A549 (cell line): Measurements from ENCODE around the gene ACSM6. TPM values are rescaled to one million over a fixed set of nuclear protein-coding genes. Genes with fewer than 3 reads are reported as not detected.
"Not testable (repeated sequence)": the region's sequence is repeated elsewhere in the genome, so short reads cannot be mapped to it uniquely, and the experiment has no call there.

ENCODE experiments used
- ATAC-seq, 2 experiments: fragments of 200-7000 bp in 1 of 2; fragments of >200 bp in 1 of 2; cut with Nextera tagmentation in 1 of 2; cut with Tn5 transposase in 1 of 2; 3 replicates each; pipeline versions ENCODE4 v1.8.0 to v1.9.1; 2018 to 2020; ENCODE audit warnings: mild to moderate bottlenecking in 1 of 2, moderate library complexity in 1 of 2
- CTCF ChIA-PET: fragments of 300-600 bp; sonication (Branson Sonifier 250); formaldehyde crosslinking; extraction: SDS; loops from one replicate; lab custom pipeline; 2021; ENCODE audit warnings: antibody characterized with exemption, inconsistent platforms; lab: Yijun Ruan, JAX
- POLR2A ChIA-PET: fragments of 350-600 bp; formaldehyde crosslinking; extraction: SDS; loops from one replicate; lab custom pipeline; 2021; ENCODE audit warnings: antibody characterized with exemption, inconsistent platforms; lab: Yijun Ruan, JAX
- DNase-seq, 2 experiments: peaks; one replicate each; pipeline versions ENCODE4 v3.0.0 to v3.0.0-alpha.2; 2011 to 2016; ENCODE audit warnings: low read depth in 1 of 2, low spot score in 1 of 2
- FAIRE-seq: peaks from 2 replicates; lab custom pipeline; 2011; peaks lifted over from hg19 to GRCh38; lab: Jason Lieb, UNC
- H3K27ac ChIP-seq, 2 experiments: fragments of >200 bp; sonication (Bioruptor Twin); formaldehyde crosslinking; 3 replicates each; pipeline ENCODE4 v1.5.1; 2016 to 2017
- H3K4me1 ChIP-seq: fragments of >200 bp; sonication (Bioruptor Twin); formaldehyde crosslinking; 3 replicates; pipeline ENCODE4 v1.6.1; 2016
- H3K4me2 ChIP-seq: fragments of >200 bp; sonication (Bioruptor Twin); formaldehyde crosslinking; 3 replicates; pipeline ENCODE4 v1.6.1; 2016
- H3K4me3 ChIP-seq: fragments of >200 bp; sonication (Bioruptor Twin); formaldehyde crosslinking; 3 replicates; pipeline ENCODE4 v1.5.1; 2016
- H3K9me3 ChIP-seq: fragments of >200 bp; sonication (Bioruptor Twin); formaldehyde crosslinking; 3 replicates; pipeline ENCODE4 v1.6.1; 2016
- CBX8 ChIP-seq: fragments of 200-600 bp; sonication (generic); IDR thresholded peaks from 2 replicates; pipeline ENCODE4 v1.6.1; 2016
- CEBPB ChIP-seq, 2 experiments: fragments of >200 bp in 1 of 2; sonication (Bioruptor Twin) in 1 of 2; formaldehyde crosslinking in 1 of 2; IDR thresholded peaks; 2 replicates each; pipeline ENCODE4 v1.6.1; 2012 to 2016
- CTCF ChIP-seq: fragments of >200 bp; sonication (Bioruptor Twin); formaldehyde crosslinking; IDR thresholded peaks from 3 replicates; pipeline ENCODE4 v1.5.1; 2016
- E2F6 ChIP-seq: IDR thresholded peaks from 2 replicates; pipeline ENCODE4 v1.6.1; 2012; ENCODE audit warnings: low read depth, borderline replicate concordance
- EP300 ChIP-seq, 2 experiments: fragments of >200 bp; sonication (Bioruptor Twin); formaldehyde crosslinking; IDR thresholded peaks; 2 replicates in 1 of 2; 3 replicates in 1 of 2; pipeline ENCODE4 v1.6.1; 2016 to 2017
- ESRRA ChIP-seq: fragments of 150-350 bp; IDR thresholded peaks from 2 replicates; pipeline ENCODE4 v1.6.1; 2014; ENCODE audit warnings: mild to moderate bottlenecking, low read length, borderline replicate concordance
- GATA3 ChIP-seq: IDR thresholded peaks from 2 replicates; pipeline ENCODE4 v1.6.1; 2012; ENCODE audit warnings: borderline replicate concordance
- HEYL ChIP-seq: fragments of 250-450 bp; sonication (Bioruptor Pico); IDR thresholded peaks from 2 replicates; pipeline ENCODE4 v1.8.0; 2021; ENCODE audit warnings: mild to moderate bottlenecking, moderate library complexity
- JUNB ChIP-seq: fragments of >200 bp; sonication (Bioruptor Twin); formaldehyde crosslinking; IDR thresholded peaks from 2 replicates; pipeline ENCODE4 v1.6.1; 2016
- KDM1A ChIP-seq: fragments of 200-600 bp; sonication (generic); IDR thresholded peaks from 2 replicates; pipeline ENCODE4 v1.6.1; 2016; ENCODE audit warnings: low read depth, mild to moderate bottlenecking
- MAX ChIP-seq: IDR thresholded peaks from 2 replicates; pipeline ENCODE4 v1.6.1; 2012
- MYC ChIP-seq: IDR thresholded peaks from 2 replicates; pipeline ENCODE4 v1.6.1; 2012; ENCODE audit warnings: mild to moderate bottlenecking, inconsistent platforms, low read length, improper control_type of control experiment, borderline replicate concordance
- RAD21 ChIP-seq, 2 experiments: fragments of >200 bp in 1 of 2; sonication (Bioruptor Twin) in 1 of 2; formaldehyde crosslinking in 1 of 2; IDR thresholded peaks in 1 of 2; conservative IDR thresholded peaks in 1 of 2; 2 replicates in 1 of 2; 3 replicates in 1 of 2; pipeline ENCODE4 v1.6.1; 2012 to 2018; ENCODE audit warnings: inconsistent platforms in 1 of 2
- RARB ChIP-seq: fragments of 250-450 bp; sonication (Bioruptor Pico); IDR thresholded peaks from 2 replicates; pipeline ENCODE4 v1.8.0; 2021; ENCODE audit warnings: mild to moderate bottlenecking, moderate library complexity
- RCOR1 ChIP-seq: fragments of 150-350 bp; IDR thresholded peaks from 2 replicates; pipeline ENCODE4 v1.6.1; 2014; ENCODE audit warnings: antibody characterized with exemption, low read length, low read depth
- REST ChIP-seq: fragments of 200-600 bp; sonication (generic); IDR thresholded peaks from 2 replicates; pipeline ENCODE4 v1.6.1; 2016; ENCODE audit warnings: antibody characterized with exemption, mild to moderate bottlenecking, moderate library complexity
- SMC3 ChIP-seq: fragments of >200 bp; sonication (Bioruptor Twin); formaldehyde crosslinking; IDR thresholded peaks from 3 replicates; pipeline ENCODE4 v1.6.1; 2018; ENCODE audit warnings: inconsistent platforms
- SREBF2 ChIP-seq: fragments of 450-650 bp; IDR thresholded peaks from 2 replicates; pipeline ENCODE4 v1.6.1; 2014; ENCODE audit warnings: mild to moderate bottlenecking, moderate library complexity
- TP53 ChIP-seq: fragments of 250-450 bp; sonication (Bioruptor Pico); IDR thresholded peaks from 2 replicates; pipeline ENCODE4 v1.5.0; 2021; ENCODE audit warnings: mild to moderate bottlenecking, moderate library complexity
- USF2 ChIP-seq: fragments of 450-650 bp; IDR thresholded peaks from 2 replicates; pipeline ENCODE4 v1.6.1; 2014; ENCODE audit warnings: antibody characterized with exemption
- ZC3H11A ChIP-seq: fragments of 450-650 bp; IDR thresholded peaks from 2 replicates; pipeline ENCODE4 v1.6.1; 2014; ENCODE audit warnings: antibody characterized with exemption, mild to moderate bottlenecking
- ZFP36 ChIP-seq: fragments of 450-650 bp; IDR thresholded peaks from 2 replicates; pipeline ENCODE4 v1.6.1; 2014; ENCODE audit warnings: borderline replicate concordance; ENCODE audit not compliant: partially characterized antibody
- ZNF302 ChIP-seq: fragments of 250-450 bp; sonication (Bioruptor Pico); IDR thresholded peaks from 2 replicates; pipeline ENCODE4 v1.9.0; 2021; ENCODE audit warnings: inconsistent platforms, mild to moderate bottlenecking, moderate library complexity
- WGBS: methylation state at CpG from one replicate; pipeline ENCODE4 v1.1.6; 2017; ENCODE audit errors: missing lambda C conversion rate; 5-methylcytosine and 5-hydroxymethylcytosine counted together
- polyA plus RNA-seq, 4 experiments: library from polyadenylated mRNA; depleted of rRNA in 3 of 4; stranded (reverse); fragments of >200 nt; fragmentation: RNase III in 1 of 4; extraction: RNeasy Plus Mini Kit Qiagen cat#74134 plus additional on column Dnase treatment in 1 of 4; gene quantifications; 2 replicates in 3 of 4; 3 replicates in 1 of 4; pipeline ENCODE4 v1.2.3, GENCODE V29; 2011 to 2017

Gene ACSM6
- polyA plus RNA-seq, 2 of the 4 experiments (the other 2 are of a cell fraction) = not detected

GRCh38 chr10:95229724-95230627 lies 35.9 kb downstream of the ACSM6 start (continued):
- TF ChIP-seq KDM1A (no peak), CTCF (no peak), ZNF302 (CRISPR knock-in tag) (no peak), MAX (peak; percentile 67), RCOR1 (no peak), HEYL (CRISPR knock-in tag) (no peak), MYC (no peak), SMC3 (peak; percentile 18; the same call in 1 of the 3 replicates), CBX8 (no peak)

- POLR2A ChIA-PET, FAIRE-seq, H3K9me3 ChIP-seq, ATAC-seq, DNase-seq, H3K4me3 ChIP-seq: not testable (repeated sequence)
- Histone ChIP-seq H3K4me2 (peak overlapping the region; percentile 70), H3K27ac (peak overlapping the region; percentile 93), H3K4me1 (peaks cover 49% of the 10 kb centered on the region)
- 93% methylated on average over 36 of the region's 36 CpGs for WGBS
- CTCF ChIA-PET = interaction anchor here (0.5 to 4.2 kb wide), 4 partner anchors 12 to 351 kb away, joined by 4 to 16 read pairs (median 8); no protein-coding TSS in a partner anchor
Measured at GRCh38 chr10:95230677-95231586, 36.9 kb downstream of the ACSM6 start.

GRCh38 chr10:95233377-95234034 lies 39.5 kb downstream of the ACSM6 start:
- 85% methylated on average over 2 of the region's 2 CpGs for WGBS
- ChIA-PET CTCF (interaction anchor here (0.7 to 18.4 kb wide), 12 partner anchors 9 to 128 kb away, joined by 3 to 637 read pairs (median 6); no protein-coding TSS in a partner anchor), POLR2A (no interaction called here)
- ATAC-seq = no peak
- no peak overlapping the region for H3K4me3 ChIP-seq
- FAIRE-seq = no peak
- H3K4me2 ChIP-seq = no peak overlapping the region
- H3K9me3 ChIP-seq = no peaks in the 10 kb centered on the region
- peaks cover 58% of the 10 kb centered on the region for H3K4me1 ChIP-seq
- DNase-seq = no peak
- H3K27ac ChIP-seq = peak overlapping the region in 1 of 2 experiments; percentile 93; a peak in 3 of 6 replicates
- TF ChIP-seq RAD21 (conservative IDR thresholded peaks at IDR 0.05 in 1 of 2, IDR thresholded peaks at IDR 0.05 in 1 of 2) (no peak), TP53 (CRISPR knock-in tag) (no peak), ESRRA (no peak), ZNF302 (CRISPR knock-in tag) (no peak), GATA3 (no peak), CEBPB (IDR thresholded peaks at IDR 0.05) (no peak), E2F6 (no peak), EP300 (IDR thresholded peaks at IDR 0.05) (no peak), ZFP36 (no peak), REST (no peak), RCOR1 (no peak), MAX (no peak), USF2 (no peak), ZC3H11A (no peak), SMC3 (no peak), JUNB (no peak), SREBF2 (no peak), RARB (CRISPR knock-in tag) (no peak)
